ENCODE measurements around the gene LRRC8E. TPM values are rescaled to one million over a fixed set of nuclear protein-coding genes. Genes with fewer than 3 reads are reported as not detected.
A peak's percentile ranks its signal among the peaks of the same experiment; 100 is the strongest.

LRRC8E gene
- total RNA-seq, 1 donor from 2014 or later = not detected

DNA sequence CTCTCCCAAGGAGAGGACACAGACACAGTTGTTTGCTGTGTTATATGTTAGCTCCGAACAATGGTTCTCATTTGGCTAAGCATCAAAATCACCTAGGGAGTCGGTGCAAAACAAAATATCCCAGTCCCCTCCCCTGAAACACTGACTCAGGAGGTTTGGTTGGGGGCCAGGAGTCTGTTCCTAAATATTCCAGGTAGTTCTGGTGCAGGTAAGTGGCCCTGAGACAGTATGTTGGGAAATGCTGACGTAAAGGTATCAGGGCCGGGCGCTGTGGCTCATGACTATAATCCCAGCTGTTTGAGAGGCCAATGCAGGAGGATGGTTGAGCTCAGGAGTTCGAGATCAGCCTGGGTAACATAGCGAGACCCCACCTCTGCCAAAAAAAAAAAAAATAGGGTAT, 13.0 kb downstream of the LRRC8E start:
- no peak for TF ChIP-seq CTCF (IDR thresholded peaks at IDR 0.05; ENCODE audit: partially characterized antibody, unreplicated experiment)
- Mint-ChIP-seq H3K9me3 (ENCODE audit: unreplicated experiment) (peaks cover 10% of the 10 kb centered on the region), H3K27me3 (ENCODE audit: unreplicated experiment) (peaks cover 12% of the 10 kb centered on the region), H3K4me3 (ENCODE audit: unreplicated experiment) (no peak overlapping the region), H3K27ac (ENCODE audit: unreplicated experiment) (no peak overlapping the region), H3K4me1 (ENCODE audit: low read depth, unreplicated experiment) (peaks cover 10% of the 10 kb centered on the region), H3K36me3 (ENCODE audit: unreplicated experiment) (no peaks in the 10 kb centered on the region)
- DNase-seq = no peak

DNA sequence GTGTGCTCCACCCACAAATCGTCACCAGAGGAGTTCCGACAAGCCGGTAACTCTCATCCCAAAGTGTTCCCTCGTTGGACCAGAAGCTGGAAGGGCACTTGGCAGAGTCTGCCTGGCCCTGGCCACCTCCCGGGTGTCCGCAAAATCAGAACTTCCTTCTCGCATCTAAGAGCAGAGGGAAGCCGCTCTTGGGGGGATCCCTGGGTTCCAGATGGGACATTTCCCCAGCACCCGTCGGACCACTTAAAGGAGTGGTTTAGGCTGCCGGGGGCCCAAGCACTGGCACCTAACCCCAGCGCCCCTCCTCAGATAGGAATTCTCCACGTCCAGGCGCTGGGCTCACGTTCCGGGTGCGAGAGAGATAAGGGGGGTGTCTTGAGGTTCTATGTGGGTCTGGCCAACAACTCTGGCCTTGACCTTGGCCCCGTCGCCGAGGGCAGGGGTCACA, 14.5 kb downstream of the LRRC8E start:
- H3K4me1 Mint-ChIP-seq (ENCODE audit: low read depth, unreplicated experiment) = peaks cover 10% of the 10 kb centered on the region
- peak overlapping the region; percentile 91 for H3K4me3 Mint-ChIP-seq (ENCODE audit: unreplicated experiment)
- H3K36me3 Mint-ChIP-seq (ENCODE audit: unreplicated experiment) = no peaks in the 10 kb centered on the region
- peak overlapping the region; percentile 90 for H3K27ac Mint-ChIP-seq (ENCODE audit: unreplicated experiment)
- no peak for TF ChIP-seq CTCF (IDR thresholded peaks at IDR 0.05; ENCODE audit: partially characterized antibody, unreplicated experiment)
- H3K27me3 Mint-ChIP-seq (ENCODE audit: unreplicated experiment) = peaks cover 12% of the 10 kb centered on the region
- peaks cover 11% of the 10 kb centered on the region for H3K9me3 Mint-ChIP-seq (ENCODE audit: unreplicated experiment)
- DNase-seq = no peak

DNA sequence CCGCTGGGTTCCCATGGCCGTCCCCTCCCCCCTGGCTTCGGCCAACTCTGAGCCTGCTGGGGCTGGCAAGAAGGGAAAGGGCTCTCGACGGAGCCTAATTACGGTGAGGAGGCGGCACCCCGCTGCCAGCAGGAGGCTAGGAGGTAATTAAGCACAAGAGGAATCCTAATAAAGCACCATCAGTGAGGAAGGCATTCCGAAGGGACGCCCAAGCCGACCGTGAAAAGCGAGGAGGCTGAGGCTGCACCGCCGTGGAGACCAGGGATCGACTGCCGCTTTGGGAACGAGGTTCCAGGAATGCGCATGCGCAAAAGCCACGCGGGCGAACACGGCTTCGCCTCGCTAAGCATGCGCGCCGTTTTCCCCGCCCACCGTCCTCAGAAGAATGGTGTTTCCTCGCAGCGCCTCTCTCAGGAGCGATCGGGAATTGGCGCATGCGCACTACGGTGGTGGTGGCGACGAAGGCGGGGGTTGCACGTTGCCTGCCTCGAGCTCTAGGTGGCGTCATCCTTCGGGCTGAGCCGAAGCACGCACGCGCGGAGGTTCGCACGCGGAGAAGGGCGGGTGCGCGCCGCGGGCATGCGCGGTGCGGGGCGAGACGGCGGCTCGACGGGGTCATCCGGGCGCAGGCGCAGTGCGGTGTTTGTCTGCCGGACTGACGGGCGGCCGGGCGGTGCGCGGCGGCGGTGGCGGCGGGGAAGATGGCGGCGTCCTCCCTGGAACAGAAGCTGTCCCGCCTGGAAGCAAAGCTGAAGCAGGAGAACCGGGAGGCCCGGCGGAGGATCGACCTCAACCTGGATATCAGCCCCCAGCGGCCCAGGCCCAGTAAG, 15.1 kb downstream of the LRRC8E start, which contains the start of gene MAP2K7:
TSS of gene MAP2K7 (plus strand) at position 634 of the 830 bp plus-strand sequence. CDS start at position 702, 68 bp downstream.
- peak within 1 kb of the TSS; percentile 91 for H3K4me3 Mint-ChIP-seq (ENCODE audit: unreplicated experiment)
- TF ChIP-seq CTCF (IDR thresholded peaks at IDR 0.05; ENCODE audit: partially characterized antibody, unreplicated experiment) = peak; percentile 45
- H3K27me3 Mint-ChIP-seq (ENCODE audit: unreplicated experiment) = peaks cover 12% of the 10 kb centered on the region
- H3K27ac Mint-ChIP-seq (ENCODE audit: unreplicated experiment) = peak within 1 kb of the TSS; percentile 90
- H3K9me3 Mint-ChIP-seq (ENCODE audit: unreplicated experiment) = peaks cover 12% of the 10 kb centered on the region
- DNase-seq = peak; percentile 100
- peaks cover 10% of the 10 kb centered on the region for H3K4me1 Mint-ChIP-seq (ENCODE audit: low read depth, unreplicated experiment)
- no peaks in the 10 kb centered on the region for H3K36me3 Mint-ChIP-seq (ENCODE audit: unreplicated experiment)

- peak overlapping the region; percentile 12 for H3K27ac Mint-ChIP-seq (ENCODE audit: unreplicated experiment)
- peaks cover 12% of the 10 kb centered on the region for H3K9me3 Mint-ChIP-seq (ENCODE audit: unreplicated experiment)
- peaks cover 10% of the 10 kb centered on the region for H3K4me1 Mint-ChIP-seq (ENCODE audit: low read depth, unreplicated experiment)
- peaks cover 12% of the 10 kb centered on the region for H3K27me3 Mint-ChIP-seq (ENCODE audit: unreplicated experiment)
- no peaks in the 10 kb centered on the region for H3K36me3 Mint-ChIP-seq (ENCODE audit: unreplicated experiment)
- peak; percentile 55 for DNase-seq
- H3K4me3 Mint-ChIP-seq (ENCODE audit: unreplicated experiment) = peak overlapping the region; percentile 86
- TF ChIP-seq CTCF (IDR thresholded peaks at IDR 0.05; ENCODE audit: partially characterized antibody, unreplicated experiment) = no peak
Observed at GRCh38 chr19:7904074-7905020, 16.0 kb downstream of the LRRC8E start.
